PC-3 (cell line): ENCODE data around the gene TMEM121B. TPM values are rescaled to one million over a fixed set of nuclear protein-coding genes. Genes with fewer than 3 reads are reported as not detected.

ENCODE experiments used
- ATAC-seq: fragments of 200-7000 bp; cut with Tn5 transposase; 2 replicates; pipeline ENCODE4 v1.9.1; 2020; ENCODE audit warnings: mild to moderate bottlenecking, moderate library complexity
- BruUV-seq: library from RNA; stranded (reverse); fragments of 400-500 nt; replicated peaks from 2 replicates; lab custom pipeline; 2021; lab: Mats Ljungman, UMichigan
- CTCF ChIA-PET: fragments of 300-600 bp; sonication (Branson Sonifier 250); formaldehyde crosslinking; loops from one replicate; lab custom pipeline; 2022; ENCODE audit warnings: antibody characterized with exemption; lab: Charles Lee
- POLR2A ChIA-PET: fragments of 300-600 bp; sonication (Branson Sonifier 250); formaldehyde crosslinking; loops from one replicate; lab custom pipeline; 2022; ENCODE audit warnings: antibody characterized with exemption; ENCODE audit not compliant: unreplicated experiment; lab: Charles Lee
- DNase-seq: peaks from one replicate; pipeline ENCODE4 v3.0.0-alpha.2; 2015
- H2AFZ ChIP-seq: fragments of 300-600 bp; sonication (generic); 2 replicates; pipeline ENCODE4 v1.6.0; 2016; ENCODE audit warnings: antibody characterized with exemption, low read length
- H3F3A ChIP-seq: fragments of 300-600 bp; sonication (generic); one replicate; pipeline ENCODE4 v1.6.0; 2017; ENCODE audit warnings: antibody characterized with exemption, low read length, control low read depth, mild to moderate bottlenecking; ENCODE audit not compliant: unreplicated experiment
- H3K27ac ChIP-seq: fragments of 300-600 bp; sonication (generic); 2 replicates; pipeline ENCODE4 v1.5.1; 2016; ENCODE audit warnings: mild to moderate bottlenecking, low read length
- H3K27me3 ChIP-seq: fragments of 300-600 bp; sonication (generic); 2 replicates; pipeline ENCODE4 v1.6.1; 2016; ENCODE audit warnings: low read length, mixed read lengths
- H3K36me3 ChIP-seq: fragments of 300-600 bp; sonication (generic); 2 replicates; pipeline ENCODE4 v1.6.1; 2016; ENCODE audit warnings: low read depth, mixed run types, low read length, mixed read lengths
- H3K4me1 ChIP-seq: fragments of 300-600 bp; sonication (generic); 2 replicates; pipeline ENCODE4 v1.5.1; 2016; ENCODE audit warnings: low read length; ENCODE audit not compliant: insufficient read depth
- H3K4me2 ChIP-seq: fragments of 300-600 bp; sonication (generic); 2 replicates; pipeline ENCODE4 v1.6.0; 2016; ENCODE audit warnings: low read length
- H3K4me3 ChIP-seq: fragments of 300-600 bp; sonication (generic); 2 replicates; pipeline ENCODE4 v1.5.1; 2016; ENCODE audit warnings: mild to moderate bottlenecking, low read length, mixed read lengths
- H3K79me2 ChIP-seq: fragments of 300-600 bp; sonication (generic); 2 replicates; pipeline ENCODE4 v1.6.1; 2017; ENCODE audit warnings: low read length, mixed read lengths
- H3K9ac ChIP-seq: fragments of 300-600 bp; sonication (generic); 2 replicates; pipeline ENCODE4 v1.6.0; 2016; ENCODE audit warnings: mild to moderate bottlenecking, low read length
- H3K9me2 ChIP-seq: fragments of 300-600 bp; sonication (generic); replicated peaks from 2 replicates; pipeline ENCODE4 v1.6.1; 2016; ENCODE audit warnings: mixed run types, low read length, mixed read lengths
- H3K9me3 ChIP-seq: fragments of 300-600 bp; sonication (generic); 2 replicates; pipeline ENCODE4 v1.6.1; 2016; ENCODE audit warnings: low read length, mixed read lengths
- H4K20me1 ChIP-seq: fragments of 300-600 bp; sonication (generic); 2 replicates; pipeline ENCODE4 v1.6.1; 2016; ENCODE audit warnings: low read length, mixed read lengths
- EZH2 ChIP-seq: fragments of 300-600 bp; sonication (generic); IDR thresholded peaks from one replicate; pipeline ENCODE4 v1.6.1; 2017; ENCODE audit warnings: antibody characterized with exemption, mild to moderate bottlenecking, low read length; ENCODE audit not compliant: unreplicated experiment
- EZH2phosphoT487 ChIP-seq: fragments of 300-600 bp; sonication (generic); IDR thresholded peaks from 2 replicates; pipeline ENCODE4 v1.6.1; 2018; ENCODE audit warnings: mild to moderate bottlenecking, antibody characterized with exemption, low read length, borderline replicate concordance
- intact Hi-C: fragments of 100-400 bp; cut with micrococcal nuclease; formaldehyde crosslinking; loops from 2 replicates; pipeline ENCODE4 v1.9.0; 2023
- total RNA-seq: library from RNA; depleted of rRNA; stranded (reverse); fragments of >200 nt; gene quantifications from 2 replicates; pipeline ENCODE4 v1.2.3, GENCODE V29; 2014
- TF ChIP-seq, protein P1 (sequence below): fragments of 300-600 bp; sonication (generic); conservative IDR thresholded peaks from 2 replicates; pipeline ENCODE4 v1.5.1; 2017; ENCODE audit warnings: antibody characterized with exemption, low read depth, mild to moderate bottlenecking, low read length

Gene TMEM121B
- total RNA-seq, 1 experiment from 2014 or later: 0.11 TPM

DNA sequence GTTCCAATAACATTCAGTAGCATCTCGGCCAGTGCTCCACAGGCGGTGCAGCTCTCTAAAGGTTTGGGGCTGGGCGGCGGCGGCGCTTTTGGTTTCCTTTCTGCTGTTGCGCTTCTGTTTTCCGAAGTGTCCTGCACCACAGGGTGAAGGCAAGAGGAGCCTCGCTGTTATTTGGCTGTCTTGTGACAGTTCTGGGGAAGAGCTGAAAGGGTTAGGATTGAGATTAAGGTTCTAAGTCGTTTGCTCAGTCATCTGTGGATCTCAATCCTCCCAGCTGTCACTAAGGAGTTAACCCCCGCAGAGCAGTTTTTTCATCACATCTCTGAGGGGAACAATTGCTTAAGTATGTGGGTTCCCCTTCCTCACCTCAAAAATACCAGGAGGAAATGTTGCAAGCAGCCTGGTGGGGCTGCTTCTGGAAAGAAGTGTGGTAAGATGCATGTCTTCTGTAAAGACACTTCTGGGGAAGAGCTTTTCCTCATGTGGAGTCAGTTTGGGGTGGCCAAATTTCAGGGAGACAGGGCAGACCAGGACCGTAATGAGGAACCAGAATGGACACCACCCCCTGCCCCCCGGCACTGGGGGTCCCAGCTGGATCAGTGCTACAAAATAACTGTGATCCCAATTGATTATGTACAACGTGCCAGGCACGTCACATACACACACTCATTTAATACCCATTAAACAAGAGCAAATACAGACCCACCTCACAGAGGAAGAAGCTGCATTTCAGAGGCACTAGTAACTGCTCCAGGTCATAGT lies 14.2 kb downstream of the TMEM121B start:
- H3F3A ChIP-seq: no peaks in the 10 kb centered on the region
- no peak overlapping the region for H3K4me3 ChIP-seq
- H4K20me1 ChIP-seq: no peaks in the 10 kb centered on the region
- intact Hi-C loops: no loop called here
- no peaks in the 10 kb centered on the region for H3K79me2 ChIP-seq
- no peak overlapping the region for H3K4me2 ChIP-seq
- H3K9ac ChIP-seq: no peak overlapping the region
- no TSS peak for BruUV-seq
- no peak for ATAC-seq
- H3K9me3 ChIP-seq: no peaks in the 10 kb centered on the region
- H3K4me1 ChIP-seq: 0 out of 2 replicates have a peak, but pooled peaks cover under 1% of the 10 kb centered on the region
- H3K9me2 ChIP-seq: no peaks in the 10 kb centered on the region
- ChIA-PET CTCF (no interaction called here), POLR2A (no interaction called here)
- H3K36me3 ChIP-seq: no peaks in the 10 kb centered on the region
- no peak overlapping the region for H2AFZ ChIP-seq
- H3K27ac ChIP-seq: no peak overlapping the region
- H3K27me3 ChIP-seq: no peaks in the 10 kb centered on the region
- TF ChIP-seq, protein P1, sequence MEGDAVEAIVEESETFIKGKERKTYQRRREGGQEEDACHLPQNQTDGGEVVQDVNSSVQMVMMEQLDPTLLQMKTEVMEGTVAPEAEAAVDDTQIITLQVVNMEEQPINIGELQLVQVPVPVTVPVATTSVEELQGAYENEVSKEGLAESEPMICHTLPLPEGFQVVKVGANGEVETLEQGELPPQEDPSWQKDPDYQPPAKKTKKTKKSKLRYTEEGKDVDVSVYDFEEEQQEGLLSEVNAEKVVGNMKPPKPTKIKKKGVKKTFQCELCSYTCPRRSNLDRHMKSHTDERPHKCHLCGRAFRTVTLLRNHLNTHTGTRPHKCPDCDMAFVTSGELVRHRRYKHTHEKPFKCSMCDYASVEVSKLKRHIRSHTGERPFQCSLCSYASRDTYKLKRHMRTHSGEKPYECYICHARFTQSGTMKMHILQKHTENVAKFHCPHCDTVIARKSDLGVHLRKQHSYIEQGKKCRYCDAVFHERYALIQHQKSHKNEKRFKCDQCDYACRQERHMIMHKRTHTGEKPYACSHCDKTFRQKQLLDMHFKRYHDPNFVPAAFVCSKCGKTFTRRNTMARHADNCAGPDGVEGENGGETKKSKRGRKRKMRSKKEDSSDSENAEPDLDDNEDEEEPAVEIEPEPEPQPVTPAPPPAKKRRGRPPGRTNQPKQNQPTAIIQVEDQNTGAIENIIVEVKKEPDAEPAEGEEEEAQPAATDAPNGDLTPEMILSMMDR: no peak
- TF ChIP-seq EZH2phosphoT487 (no peak), EZH2 (no peak)
- DNase-seq: no peak

DNA sequence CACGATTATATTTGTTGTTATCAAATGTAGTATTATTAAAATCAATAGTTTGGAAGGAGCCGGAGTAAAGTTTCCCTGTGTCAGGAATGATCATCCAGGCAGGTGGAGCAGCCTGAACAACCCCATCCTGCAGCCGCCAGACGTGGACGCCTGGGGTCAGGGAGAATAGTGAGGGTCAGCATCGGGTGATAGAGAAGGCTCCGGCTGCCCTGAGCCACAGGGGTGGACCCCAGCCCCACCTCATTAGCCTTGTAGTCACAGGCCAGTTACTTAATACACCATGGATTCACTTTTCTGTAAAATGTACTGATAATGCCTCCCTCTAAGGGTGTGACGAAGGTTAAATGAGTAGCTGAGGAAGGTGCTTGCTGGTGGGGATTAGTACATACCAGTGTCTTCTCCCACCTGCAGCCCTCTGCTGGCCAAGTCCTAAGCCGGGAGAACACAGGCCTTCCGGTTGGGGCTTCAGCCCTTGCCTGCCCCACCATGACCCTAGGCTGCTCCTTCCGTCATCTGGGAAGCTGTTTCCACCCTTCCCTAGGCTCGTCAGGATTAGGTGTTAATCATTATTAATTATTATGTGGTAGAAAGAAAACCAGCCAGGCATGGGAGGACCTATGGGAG lies 14.9 kb downstream of the TMEM121B start:
- Histone ChIP-seq H3K9me3 (no peaks in the 10 kb centered on the region), H3K9me2 (no peaks in the 10 kb centered on the region), H2AFZ (no peak overlapping the region), H3K4me3 (no peak overlapping the region), H3K79me2 (no peaks in the 10 kb centered on the region), H3K4me1 (no peaks in the 10 kb centered on the region), H3K27me3 (no peaks in the 10 kb centered on the region), H3K9ac (no peak overlapping the region), H4K20me1 (no peaks in the 10 kb centered on the region), H3F3A (no peaks in the 10 kb centered on the region), H3K36me3 (no peaks in the 10 kb centered on the region), H3K27ac (no peak overlapping the region), H3K4me2 (no peak overlapping the region)
- intact Hi-C loops: no loop called here
- ATAC-seq (no peak), DNase-seq (no peak)
- TF ChIP-seq EZH2phosphoT487: no peak
- TF ChIP-seq EZH2: no peak
- TF ChIP-seq, protein P1: no peak
- no TSS peak for BruUV-seq
- ChIA-PET CTCF (no interaction called here), POLR2A (no interaction called here)
